GM21360 (cell line): ENCODE data around the gene TGOLN2.
"Not testable (repeated sequence)": the region's sequence is repeated elsewhere in the genome, so short reads cannot be mapped to it uniquely, and the experiment has no call there.

ENCODE experiments used
- ATAC-seq: cut with Tn5 transposase; IDR thresholded peaks from one replicate; pipeline ENCODE4 v1.9.1; 2021; ENCODE audit warnings: mild to moderate bottlenecking, moderate library complexity; ENCODE audit not compliant: unreplicated experiment

The TGOLN2 gene

DNA sequence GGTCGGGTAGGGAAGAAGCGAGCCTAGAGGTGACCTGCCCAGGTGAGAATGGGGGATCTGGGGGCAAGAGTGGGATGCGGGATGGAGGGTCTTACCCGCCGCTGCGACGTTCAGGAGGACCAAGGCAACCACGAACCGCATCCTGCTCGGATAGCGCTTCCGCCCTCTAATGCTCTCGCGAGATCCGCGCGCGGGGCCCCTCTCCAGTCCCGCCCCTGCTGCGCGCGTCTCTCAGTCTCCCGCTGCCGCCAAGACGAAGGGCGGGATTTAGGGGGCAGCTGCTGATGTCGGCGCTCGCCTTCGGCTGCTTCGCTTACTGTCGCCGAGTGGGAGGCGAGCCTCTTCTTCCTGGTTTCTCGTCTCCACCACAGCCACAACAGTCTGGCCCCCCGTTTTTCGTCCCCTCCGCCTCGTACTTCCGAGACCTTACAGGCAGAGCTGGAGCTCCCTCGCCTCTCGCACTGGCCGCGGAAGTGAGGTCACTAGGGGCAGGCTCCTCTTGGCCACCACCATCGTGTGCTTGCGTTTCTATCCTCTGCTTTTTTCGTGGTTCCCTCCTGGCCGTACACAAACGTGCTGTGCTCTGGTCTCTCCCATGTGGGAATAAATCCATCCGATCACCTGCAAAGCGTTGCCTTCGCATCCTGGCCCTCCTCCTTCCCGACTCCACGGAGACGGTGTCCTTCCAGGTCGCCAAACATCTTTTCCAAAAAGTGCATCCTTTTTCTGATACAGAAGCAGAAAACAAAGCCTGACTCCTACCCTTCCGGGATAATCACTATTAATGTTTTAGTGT lies at the start of gene TGOLN2:
TSS of gene TGOLN2 (minus strand) at position 168 of the 796 bp plus-strand sequence. CDS start at position 141, 27 bp downstream.
- peak; percentile 83 for ATAC-seq

DNA sequence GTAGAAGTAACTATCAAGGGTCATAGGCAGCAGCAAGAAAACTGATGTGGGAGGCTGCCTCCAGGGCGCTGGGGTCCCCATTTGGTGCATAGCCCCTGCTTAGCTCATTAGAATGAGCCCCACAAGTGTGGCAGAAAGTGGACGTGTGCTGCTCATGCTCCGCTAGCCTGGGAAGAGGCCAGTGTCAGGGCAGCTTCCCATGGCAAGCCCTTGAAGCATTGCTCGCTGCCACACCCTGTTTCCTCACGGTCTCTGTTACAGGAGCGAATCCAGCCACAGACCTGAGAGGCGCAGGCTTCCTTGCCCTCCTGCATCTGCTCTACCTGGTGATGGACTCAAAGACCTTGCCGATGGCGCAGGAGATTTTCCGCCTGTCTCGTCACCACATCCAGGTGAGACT lies 49.3 kb upstream of the TGOLN2 start:
- ATAC-seq, result no peak

DNA sequence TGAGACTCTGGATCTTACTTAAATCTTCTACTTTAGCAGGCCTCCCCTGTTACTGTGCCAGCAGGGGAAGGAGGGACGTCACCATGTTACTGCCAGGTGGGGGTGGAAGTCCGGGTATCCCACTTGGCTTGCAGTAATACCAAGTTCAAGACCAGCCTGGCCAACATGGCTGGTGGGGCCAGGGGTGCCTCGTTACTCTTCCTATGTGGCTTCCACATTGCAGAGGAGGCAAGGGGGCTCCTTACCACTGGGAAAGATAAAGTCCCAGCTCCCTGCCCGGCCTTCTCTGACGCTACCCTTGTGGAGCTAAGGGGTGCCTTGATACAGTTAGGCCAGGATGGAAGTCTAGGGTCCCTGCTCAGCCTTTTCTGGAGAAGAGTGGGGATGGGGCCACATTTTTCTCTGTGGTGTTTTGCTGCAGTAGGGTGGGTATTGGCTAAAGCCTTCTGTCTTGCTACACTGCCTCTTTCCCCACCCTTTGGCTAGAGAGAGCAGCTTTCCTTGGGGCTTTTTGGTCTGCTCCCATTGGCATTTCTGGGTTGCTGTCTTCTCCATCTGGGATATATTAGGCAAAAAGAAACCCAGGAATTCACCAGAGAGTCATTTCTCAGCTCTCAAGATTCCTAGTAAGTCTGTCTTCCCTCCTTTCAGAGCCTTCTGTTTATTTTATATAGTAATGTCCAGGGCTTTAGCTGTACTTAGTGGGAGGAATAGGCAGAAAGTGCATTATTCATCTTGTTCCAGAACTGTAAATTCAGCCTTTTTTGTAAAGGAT lies 48.7 kb upstream of the TGOLN2 start:
- no peak for ATAC-seq

DNA sequence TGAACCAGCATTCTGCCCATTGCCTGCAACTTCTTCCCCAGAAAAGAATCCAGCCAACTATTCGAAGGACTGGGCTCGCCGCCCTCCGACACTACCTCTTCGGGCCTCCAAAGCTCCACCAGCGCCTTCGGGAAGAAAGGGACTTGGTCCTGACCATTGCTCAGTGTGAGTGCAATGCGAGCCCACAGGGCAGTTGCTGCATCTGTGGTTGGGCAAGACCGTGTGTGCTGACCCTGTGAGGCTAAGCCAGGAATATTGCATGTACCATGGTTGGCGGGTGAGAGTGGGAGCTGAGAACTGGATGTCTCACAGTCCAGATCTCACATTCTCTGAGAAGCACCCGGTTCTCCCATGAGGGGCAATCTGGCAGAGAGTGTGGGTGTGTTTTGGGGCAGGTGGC lies 43.3 kb upstream of the TGOLN2 start:
- ATAC-seq, result no peak

DNA sequence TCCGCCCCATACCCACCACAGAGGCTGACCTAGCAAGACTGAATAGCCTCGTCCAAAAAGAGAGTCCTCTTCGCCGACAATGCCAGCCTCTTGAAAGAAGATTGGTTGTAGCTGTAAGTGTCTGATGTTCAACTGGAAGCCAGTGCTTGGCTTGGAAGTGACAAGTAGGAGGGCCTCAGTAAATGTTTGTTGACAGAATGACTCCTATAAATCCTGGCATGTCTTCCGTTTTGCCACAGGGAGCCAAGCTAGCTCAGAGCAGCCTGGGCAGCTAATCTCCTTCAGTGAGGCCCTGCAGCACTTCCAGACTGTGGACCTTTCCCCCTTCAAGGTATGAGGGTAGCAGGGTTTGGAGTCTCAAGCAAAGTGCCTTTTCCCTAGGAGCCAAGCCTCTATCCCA lies 41.7 kb upstream of the TGOLN2 start:
- ATAC-seq, result no peak

DNA sequence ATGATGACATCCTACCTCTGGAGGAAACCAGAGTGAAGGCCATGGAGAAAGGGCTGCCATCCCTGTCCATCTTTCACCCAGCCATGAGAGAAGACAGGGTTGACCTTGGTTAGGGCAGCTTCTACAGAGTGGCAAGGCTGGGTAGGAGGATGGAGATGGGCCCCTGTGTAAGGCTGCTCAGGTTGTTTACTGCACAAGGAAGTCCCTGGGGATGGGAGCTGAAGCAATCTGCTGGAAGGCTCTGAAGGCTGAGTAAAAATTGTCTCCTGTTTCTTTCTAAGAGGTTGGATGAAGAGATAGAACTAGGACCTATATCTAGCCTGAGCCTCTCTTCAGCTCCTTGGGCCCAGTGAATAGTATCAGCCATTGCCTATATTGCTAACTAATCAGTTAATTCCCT lies 41.1 kb upstream of the TGOLN2 start:
- ATAC-seq, result no peak

DNA sequence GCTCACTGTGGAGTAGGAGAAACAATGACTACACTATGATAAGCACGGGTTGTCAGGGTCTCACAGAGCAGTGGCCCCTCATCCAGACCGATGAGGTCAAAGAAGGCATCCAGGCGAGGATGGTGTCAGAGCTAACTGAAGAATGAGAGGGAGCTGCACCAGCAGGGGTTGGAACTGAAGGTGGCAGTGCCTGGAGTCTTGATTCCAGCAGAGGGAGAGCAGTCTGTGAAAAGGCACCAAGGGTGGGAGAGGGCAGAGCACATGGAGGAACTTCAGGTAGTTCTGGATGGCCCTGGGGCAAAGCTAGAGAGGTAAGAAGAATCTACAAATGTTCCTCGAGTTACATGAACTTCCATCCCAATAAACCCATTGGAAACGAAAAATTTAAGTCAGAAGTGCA lies 39.4 kb upstream of the TGOLN2 start:
- ATAC-seq, result no peak

DNA sequence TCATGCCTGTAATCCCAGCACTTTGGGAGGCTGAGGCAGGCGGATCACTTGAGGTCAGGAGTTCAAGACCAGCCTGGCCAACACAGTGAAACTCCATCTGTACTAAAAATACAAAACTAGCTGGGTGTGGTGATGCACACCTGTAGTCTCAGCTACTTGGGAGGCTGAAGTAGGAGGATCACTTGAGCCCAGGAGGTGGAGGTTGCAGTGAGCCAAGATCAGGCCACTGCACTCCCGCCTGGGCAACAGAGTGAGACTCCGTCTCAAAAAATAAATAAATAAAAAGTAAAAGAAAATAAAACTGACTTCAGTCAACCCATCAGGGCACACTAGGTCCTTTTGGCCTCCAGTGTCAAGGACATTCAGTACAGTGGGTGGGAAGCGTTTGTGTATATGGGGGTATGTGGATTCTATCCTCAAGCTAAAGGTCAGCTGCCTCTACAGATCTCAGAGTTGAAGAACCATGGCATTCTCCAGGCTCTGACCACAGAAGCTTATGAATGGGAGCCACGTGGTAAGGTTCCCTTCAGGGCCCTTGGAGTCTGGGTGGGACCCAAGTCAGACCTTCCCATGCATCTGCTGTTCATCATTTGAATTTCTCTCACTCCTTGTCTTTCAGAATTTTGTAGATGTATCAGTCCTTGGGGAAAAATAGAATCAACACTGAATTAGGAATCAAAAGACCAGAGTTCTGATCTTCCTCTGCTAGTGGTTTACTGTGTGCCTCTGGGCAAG lies 35.0 kb upstream of the TGOLN2 start:
- ATAC-seq, result not testable (repeated sequence)

DNA sequence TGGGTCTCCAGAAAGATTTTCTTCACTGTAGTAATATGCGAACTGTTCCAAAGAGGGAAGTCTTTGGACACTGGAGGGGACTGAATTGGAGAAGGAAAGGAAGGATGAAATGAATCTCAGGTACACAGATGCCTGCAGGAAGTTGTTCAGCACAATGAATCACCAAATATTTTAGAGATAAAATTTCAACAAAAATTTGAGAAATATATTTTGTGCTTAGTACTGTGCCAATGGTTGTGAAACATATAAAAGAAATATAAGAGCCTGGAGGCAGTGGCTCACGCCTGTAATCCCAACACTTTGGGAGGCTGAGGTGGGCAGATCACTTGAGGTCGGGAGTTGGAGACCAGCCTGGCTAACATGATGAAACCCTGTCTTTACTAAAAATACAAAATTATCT lies 29.9 kb upstream of the TGOLN2 start:
- ATAC-seq, result no peak

DNA sequence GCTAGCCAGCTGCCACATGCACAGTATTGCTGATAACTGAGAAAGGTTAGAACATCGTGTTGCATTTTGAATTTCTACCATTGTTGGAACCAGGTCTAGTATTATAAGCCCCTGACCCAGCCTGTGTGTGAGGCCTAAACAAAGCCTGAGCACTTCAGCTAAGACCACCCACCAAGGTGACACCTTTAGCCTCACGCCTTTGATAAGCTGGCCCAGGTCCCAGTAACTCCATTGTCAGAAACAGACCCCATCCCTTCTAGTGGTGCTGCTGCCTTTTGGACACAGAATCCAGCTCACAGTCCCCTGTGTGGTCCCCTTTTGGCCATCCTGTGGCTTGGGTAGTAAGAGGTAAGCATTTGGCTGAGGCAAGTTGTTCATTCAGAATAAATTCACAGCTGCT lies 28.4 kb upstream of the TGOLN2 start:
- no peak for ATAC-seq

DNA sequence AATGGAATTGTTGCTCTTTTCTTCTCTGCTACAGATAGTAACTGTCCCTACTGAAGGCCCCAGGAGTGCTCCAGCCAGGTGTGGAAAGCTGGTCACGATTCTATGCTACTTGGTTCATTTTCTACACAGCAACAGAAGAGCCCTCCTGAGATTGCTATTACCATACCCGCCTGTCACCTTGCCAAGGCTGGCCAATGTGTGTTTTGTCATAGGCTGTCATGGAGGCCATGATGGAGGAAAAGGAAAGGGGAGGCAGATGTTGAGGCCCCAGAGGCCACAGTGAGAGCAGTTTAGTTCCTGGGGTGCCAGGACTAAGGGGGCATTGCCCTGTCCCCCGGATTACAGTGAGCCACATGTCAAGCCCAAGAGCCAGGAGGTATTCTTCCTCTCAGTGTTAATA lies 27.7 kb upstream of the TGOLN2 start:
- no peak for ATAC-seq

DNA sequence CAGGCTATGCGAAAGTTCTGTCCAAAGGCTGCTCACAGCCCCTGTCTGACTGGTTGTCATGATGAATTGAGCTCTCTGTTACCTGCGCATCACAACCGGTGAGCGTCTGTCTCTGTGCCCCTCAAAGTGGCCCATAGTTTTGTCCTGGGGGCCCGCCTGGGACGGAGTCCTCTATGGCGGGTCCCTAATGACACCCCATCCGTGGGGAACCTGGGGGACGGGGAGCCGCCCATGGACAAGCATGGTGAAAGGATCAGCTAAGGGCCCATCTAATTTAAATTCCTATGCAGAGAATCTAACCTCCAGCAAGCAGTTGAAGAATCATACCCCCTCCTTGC lies 27.3 kb upstream of the TGOLN2 start:
- ATAC-seq, result peak; percentile 13

DNA sequence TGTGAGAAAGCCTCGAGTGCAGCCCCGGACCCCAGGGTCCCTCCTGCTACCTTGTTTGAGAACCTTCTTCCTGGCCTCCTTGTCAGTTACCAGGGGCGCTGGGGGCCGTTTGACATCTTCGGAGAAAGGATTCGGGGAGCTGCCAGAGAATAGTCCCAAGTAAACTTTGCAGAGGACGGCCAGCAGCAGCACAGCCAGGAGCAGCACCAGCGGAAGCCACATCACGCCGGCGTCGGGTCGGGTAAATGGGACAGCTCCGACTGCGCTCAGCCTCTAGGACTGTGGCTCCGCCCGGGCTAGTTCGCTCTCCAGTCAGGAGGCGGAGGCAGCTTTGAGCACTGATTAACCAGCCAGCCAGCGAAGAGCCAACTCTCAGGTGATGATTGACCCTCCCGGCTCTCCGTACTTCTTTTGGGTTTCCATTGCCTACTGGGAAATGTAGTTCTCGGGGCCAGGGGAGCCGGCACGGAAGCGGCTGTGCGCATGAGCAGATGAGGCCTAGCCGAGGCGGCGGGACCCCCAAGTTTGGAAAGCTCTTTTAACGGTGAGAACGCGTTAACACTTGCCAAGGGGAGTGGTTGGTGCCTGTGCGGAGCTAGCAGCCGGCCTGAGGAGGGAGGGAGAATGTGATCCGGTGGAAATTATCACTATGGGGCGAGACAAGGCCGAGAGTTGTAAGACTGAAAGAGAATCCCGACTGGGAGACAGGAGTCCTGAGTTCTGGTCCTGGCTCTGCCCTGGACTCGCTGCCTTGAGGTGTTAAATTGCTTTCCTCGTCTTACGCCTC lies 26.7 kb upstream of the TGOLN2 start, which contains the start of the genes ELMOD3 and RETSAT:
TSS of gene ELMOD3 (plus strand) at position 484 of the 787 bp plus-strand sequence. CDS start 2,430 bp downstream, outside the sequence.
TSS of gene RETSAT (minus strand) at position 243 of the 787 bp plus-strand sequence. CDS start at position 222, 21 bp downstream.
- peak; percentile 96 for ATAC-seq

DNA sequence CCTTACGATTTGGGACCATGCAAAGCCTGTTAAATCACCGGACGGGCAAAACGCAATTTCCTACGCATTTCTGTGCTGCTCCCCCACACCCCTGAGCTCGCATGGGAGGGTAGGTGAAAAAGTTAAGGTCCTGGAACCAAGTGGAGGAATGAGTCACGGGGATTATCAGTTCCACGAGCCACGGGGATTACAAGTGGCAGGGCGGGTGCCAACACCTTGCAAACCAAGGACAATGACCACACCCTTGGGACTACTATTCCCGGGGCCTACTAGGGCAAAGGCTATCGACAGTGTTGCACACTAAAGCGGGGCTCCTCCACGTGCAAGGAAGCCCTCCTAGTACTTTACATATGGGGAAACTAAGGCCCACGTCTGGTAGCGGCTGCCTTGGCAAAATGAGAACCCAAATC lies 26.1 kb upstream of the TGOLN2 start:
- ATAC-seq, result no peak

DNA sequence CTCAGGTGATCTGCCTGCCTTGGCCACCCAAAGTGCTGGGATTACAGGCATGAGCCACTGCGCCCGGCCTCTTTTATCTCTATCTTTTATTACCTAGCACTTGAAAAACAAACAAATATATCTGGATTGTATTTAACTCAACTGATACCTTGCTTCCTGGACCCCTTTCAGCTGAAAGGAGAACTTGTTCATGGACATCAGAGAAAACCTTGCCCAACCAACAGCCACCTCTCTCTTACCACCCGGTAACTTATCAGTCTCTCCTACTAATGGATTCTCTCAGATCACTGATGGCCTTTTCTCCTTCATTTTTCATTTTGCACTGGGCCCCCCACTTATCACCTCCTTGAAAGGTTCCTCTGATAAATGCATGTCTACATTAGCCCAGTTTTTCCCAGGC lies 19.8 kb upstream of the TGOLN2 start:
- ATAC-seq, result no peak

DNA sequence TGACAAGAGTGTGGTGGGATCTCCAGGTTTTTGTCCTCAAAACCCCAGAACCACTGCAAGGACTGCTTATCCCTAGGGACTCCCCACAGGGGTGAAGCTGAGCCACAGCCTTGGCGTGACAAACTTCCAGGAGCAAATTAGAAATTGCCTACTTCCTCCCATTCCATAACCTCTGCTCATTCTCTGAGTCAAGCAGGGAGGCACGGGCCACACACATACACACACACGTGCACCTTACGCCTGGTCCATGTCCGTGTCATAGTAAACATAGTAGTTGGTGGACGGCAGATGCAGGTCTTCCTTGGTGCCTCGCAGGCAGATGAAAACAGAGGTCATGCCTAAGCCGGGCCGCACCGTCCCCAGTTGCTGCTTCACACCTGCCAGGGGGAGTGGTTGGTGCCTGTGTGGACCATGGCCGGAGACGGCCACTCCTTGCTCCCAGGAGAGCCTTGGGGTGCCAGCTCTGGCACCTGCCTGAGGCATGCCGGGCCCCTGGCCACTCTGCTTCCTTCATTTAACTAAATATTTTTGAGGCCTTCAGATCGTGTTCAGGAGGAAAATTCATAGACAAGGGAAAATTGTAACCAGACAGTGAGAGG lies 16.7 kb upstream of the TGOLN2 start:
- no peak for ATAC-seq

DNA sequence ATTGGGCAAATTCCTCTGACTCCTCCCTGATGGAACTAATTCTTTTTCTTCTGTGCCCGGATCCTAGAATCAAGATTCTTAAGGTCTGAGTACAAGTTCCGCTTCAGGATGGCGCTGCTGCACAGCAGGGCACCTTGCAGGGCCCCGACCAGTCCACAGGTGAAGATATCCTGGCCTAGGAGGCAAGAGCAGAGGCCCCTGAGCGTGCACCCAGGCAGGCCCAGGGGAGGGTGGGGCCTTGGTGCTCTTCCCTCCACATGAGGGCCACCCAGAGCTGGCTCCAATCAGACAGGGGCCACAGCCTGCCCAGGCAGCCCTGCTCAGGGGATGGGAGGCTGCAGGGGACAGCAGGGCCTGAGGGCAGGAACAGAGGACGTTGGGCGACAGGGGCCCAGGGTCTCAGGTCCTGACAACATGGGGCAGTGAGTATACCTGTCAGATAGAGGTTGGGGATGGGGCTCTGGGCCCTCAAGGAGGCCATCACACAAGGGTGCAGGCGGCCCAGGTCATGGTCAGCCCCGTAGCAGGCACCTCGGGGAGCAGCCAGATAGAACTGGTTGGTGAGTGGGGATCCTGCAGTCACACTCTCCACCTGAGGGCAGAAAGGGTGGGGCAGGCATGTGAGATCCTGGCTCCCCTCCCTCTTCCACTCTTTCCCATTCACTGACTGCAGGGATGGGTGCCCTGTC lies 15.6 kb upstream of the TGOLN2 start:
- not testable (repeated sequence) for ATAC-seq

DNA sequence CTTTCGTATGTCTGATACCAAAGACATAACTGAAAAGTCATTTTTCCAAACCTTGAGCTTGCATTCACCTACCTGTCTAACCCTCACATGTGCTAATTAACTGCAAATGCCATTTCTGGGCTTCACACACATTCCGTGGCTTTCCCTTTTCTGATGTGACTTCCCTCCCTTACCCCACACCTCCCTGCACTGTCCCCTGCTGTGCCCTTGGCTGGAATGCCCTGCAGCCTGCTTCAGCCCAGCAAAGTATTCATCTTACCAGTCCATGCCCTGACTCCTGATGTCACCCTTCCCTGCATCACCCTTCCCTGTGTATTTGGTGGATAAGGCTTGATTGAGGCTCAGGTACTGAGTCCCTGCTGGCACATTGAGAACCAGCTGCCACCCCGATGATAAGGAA lies 14.4 kb upstream of the TGOLN2 start:
- no peak for ATAC-seq

DNA sequence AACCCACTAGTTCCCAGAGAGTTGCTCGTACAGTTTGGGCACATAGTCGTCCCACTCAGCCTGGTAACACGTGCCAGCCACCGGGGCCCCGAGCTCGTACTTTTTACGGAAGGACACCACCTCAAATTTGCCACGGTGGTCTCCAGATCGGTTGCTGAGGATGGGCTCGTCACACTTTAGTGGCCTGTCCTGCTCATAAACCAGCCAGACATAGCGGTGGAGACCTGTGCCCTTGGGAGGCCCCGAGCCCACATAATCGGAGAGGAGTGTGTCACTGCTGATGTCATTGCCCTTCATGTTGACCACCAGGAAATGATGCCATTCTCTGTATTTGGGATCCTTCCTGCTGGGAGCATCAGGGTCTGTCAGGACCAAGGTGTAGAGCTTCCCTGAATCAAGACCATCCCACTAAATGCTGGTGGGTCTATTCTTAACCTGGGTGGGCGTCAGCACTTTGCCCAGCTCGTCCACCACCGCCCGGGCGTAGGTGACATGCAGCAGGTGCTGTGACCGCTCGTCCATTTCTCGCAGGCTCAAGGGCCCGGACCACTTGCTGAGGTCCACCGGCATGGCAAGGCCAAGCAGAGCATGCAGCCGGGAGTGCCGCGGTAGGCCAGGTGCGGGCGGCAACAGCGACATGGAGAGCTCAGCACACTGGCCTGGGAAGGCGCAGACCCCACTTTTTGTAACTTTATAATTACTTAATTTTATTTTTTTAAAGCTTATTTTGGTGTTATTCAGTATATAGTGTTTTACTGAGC lies 13.7 kb upstream of the TGOLN2 start:
- no peak for ATAC-seq
